ENCODE data around the gene AIFM1.

The AIFM1 gene

DNA sequence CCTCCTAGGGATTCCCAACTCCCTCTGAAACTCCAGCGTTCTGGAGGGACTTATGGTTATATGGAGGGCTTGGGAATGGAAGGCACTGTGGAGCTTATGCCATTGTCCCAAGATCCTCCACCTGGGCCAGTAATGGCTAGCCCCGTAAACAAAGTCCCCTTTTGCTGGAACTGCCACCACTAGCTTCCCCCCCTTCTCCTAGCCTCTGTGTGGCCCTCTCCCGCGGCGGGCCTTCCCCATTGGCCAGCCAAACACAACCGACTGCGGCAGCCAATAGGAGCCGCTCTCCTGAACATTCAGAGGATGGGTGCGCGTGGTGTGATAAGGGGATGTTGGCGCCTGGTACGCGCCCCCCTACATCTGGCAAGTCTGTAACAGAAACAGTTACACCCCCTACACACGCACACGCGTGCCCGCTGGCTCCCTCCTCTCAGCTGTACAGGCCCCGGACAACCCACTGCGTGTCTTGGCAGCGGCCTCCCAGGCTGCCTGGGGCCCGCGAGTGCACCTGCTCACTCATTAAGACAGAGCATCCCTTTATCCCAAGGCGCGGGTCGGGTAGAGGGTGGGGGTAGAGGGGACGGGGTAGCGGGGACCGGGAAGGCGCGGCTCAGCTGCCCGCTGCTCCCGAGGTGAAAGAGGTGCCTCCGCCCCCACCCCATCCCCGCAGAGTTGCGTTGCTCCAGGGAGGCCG lies 5.3 kb upstream of the AIFM1 start:
- peak; percentile 80 for DNase-seq

DNA sequence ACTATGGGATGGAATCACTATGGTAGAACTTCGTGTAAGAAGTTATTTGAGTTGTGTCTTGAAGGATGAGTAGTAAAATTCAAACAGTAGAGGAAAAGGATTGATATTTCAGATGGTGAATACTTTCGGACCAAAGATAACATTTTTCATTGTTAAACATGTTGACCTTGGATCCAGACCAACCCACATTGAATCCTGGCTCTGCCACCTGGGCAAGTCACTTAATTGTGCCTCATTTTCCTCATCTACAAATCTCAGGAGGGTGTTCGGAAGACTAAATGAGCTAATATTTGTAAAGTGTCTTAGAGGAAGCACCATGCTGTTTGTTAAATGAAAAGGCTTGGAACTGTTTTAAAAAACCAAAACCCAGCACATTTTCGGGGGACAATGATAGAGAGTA lies 1.4 kb upstream of the AIFM1 start:
- no peak for DNase-seq

DNA sequence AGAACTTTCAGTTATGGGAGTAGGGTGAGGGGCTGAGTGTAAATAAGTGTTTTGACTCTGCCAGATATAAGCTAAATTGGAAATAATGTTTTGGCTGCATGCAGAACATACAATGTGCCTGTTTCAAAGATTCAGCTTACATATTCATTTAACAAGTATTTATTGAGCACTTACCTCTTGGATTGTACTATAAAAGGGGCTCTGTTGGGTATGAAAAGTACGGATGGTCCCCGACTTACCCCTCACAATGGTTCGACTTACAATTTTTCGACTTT lies 799 bp upstream of the AIFM1 start:
- no peak for DNase-seq

GRCh38 chrX:130165181-130165702 lies 399 bp downstream of the AIFM1 start:
- DNase-seq = no peak

DNA sequence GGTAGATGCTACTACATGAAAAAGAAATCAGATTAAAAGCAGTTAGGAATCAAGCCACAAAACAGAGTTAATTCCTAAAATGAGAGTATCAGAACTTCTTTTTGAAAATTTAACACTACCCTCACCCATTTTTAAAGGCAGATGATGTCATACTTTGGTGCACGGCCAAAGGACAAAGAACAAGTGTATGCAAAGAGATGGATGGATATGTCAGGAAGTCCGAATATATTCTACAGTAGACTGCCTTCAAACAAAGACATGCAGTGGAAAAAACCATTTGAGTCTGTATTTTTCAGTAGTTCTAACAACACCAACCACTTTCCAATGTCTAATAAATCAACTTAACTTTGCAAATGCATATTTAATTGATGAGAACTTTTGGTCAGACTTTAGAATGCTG lies 2.2 kb downstream of the AIFM1 start:
- DNase-seq = no peak

DNA sequence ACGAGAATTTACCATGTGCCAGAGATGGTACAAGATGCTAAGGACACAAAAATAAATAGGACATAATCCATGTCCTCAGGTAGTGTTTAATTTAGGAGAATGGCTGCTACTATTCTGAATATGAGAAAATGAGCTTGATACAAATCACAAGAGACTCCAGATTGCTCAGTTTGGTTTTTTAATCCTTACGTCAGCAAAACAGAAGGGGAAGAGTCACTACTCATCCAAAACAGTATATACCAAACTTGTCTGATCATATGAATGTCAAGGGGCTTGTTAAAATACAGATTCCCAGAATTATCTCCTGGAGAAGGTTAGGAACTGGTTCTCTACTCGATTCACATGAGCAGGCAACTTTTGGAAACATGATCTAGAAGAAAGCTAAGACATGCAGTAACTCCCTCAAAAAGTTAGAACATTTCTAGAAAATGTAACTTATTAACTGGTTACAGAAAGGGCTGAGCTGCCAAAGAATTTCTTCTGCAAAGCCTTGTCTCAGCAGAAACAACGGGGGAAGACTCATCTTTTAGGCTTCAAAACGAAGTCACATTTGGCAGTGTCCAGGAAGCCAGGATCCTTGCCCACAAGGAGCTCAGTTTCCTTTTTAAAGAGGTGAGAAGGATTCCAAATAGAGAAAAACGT lies 3.4 kb downstream of the AIFM1 start:
- DNase-seq = no peak

- no peak for DNase-seq
Measured at GRCh38 chrX:130159776-130160175, 5.9 kb downstream of the AIFM1 start.

GRCh38 chrX:130158311-130158710 lies 7.3 kb downstream of the AIFM1 start:
- DNase-seq = no peak

- no peak for DNase-seq
Measured at GRCh38 chrX:130155564-130155963, 10.1 kb downstream of the AIFM1 start.

DNA sequence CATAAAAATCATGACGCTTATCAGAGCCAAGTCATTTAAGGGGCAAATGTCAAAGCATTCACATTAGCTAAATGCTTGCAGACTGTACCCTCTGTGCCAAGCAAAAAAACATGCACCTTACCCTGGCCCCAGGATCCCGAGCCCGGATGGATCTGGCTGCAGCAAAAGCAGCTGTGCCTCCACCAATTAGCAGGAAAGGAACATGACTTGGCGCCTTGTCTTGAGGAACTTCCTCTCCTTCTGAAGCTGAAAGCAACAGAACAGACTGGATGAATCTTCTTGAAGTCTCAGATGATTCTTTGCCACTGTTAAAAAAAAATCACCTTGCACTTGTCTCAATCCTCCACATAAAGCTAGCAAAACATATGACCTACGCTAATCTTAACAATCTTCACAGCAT lies 18.0 kb downstream of the AIFM1 start:
- DNase-seq = no peak

DNA sequence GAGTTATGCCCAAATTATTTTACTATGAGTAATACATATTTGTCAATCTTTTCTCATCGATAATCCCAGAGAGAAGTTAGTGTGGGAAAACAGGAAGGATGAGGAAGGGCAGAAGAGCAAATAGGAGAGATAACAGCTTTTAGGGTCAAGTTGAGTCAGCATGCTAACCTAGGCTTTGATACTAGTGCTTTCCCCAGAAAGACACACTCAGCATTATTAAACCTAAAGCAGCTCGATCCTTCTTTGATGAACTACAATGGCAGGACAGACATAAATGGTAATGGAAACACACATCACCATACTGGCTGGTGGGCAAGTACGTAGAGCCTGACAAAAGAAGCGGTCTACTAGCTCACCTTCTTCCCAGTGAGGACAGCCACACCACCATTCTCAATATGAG lies 20.5 kb downstream of the AIFM1 start:
- no peak for DNase-seq

GRCh38 chrX:130144509-130144908 lies 21.1 kb downstream of the AIFM1 start:
- DNase-seq = no peak

DNA sequence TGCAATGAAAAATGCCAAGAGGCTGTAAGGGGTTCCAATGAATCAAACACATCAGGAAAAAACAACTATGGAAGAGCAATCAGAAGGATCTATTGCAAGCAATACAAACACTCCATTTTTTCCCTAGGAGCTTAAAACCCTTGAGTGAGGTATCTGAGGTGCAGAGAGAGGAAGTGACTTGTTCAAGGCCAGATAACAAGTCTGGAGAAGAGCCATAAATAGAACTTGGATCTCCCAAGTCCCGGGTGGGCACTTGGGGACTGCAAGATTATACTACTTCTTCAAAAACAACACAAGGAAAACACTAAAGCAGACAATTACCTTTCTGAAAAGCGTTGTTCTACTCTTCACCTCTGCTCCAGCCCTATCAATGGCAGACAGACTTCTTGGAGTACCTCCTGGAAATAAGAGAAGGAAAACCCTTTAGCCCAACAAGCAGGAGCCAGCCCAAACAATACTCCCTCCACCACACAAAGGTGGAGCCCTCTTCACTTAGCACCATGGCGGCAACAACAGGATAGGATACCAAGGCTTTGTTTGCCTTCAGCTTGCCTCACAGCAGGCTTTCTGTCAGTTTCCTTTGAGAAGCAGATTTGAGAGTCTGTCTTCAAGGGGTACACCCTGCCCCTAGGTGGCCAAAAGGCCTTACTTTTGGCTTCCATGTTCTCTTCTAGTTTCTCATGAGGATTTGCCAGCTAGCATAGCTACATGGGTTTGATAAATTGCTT lies 26.0 kb downstream of the AIFM1 start:
- DNase-seq = no peak

DNA sequence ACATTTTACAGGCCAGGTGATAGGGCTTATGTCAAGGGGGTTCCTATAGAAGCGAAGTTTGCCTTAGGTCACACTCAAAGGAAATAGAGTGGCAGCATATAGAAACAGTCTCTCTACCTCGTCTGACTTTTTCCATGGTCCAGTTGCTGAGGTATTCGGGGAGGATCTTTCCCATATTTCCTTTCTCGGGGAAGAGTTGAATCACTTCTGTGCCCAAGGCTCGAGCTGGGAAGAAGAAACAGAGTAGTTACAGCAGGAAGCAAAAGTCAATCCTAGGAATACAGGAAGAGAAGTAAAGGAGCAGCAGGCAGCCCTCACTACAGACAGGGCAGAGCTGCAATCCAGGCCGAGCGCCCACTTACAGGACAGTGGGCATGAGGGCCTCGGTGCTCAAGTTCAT lies 28.7 kb downstream of the AIFM1 start:
- DNase-seq = no peak

GRCh38 chrX:130136496-130136895 lies 29.1 kb downstream of the AIFM1 start:
- DNase-seq = no peak

DNA sequence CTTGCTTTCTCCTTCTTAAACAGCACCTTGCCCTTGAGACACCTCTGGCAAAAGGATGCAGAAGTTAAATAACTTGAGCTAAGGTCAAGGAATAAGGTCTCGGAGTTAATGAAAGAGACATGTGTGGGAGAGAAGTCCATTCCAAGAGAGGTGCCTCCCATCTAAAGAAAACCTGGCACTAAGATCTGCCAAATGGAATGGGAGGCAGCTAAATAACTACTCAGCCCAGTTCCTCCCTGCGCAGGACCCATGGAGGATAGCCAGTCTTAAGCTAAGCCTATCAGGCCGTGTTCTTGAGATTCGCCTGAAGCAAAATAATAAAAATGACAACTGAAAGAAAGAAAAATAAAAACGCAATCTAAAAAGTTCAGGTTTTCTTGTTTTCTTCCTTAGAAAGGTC lies 34.7 kb downstream of the AIFM1 start:
- no peak for DNase-seq

DNA sequence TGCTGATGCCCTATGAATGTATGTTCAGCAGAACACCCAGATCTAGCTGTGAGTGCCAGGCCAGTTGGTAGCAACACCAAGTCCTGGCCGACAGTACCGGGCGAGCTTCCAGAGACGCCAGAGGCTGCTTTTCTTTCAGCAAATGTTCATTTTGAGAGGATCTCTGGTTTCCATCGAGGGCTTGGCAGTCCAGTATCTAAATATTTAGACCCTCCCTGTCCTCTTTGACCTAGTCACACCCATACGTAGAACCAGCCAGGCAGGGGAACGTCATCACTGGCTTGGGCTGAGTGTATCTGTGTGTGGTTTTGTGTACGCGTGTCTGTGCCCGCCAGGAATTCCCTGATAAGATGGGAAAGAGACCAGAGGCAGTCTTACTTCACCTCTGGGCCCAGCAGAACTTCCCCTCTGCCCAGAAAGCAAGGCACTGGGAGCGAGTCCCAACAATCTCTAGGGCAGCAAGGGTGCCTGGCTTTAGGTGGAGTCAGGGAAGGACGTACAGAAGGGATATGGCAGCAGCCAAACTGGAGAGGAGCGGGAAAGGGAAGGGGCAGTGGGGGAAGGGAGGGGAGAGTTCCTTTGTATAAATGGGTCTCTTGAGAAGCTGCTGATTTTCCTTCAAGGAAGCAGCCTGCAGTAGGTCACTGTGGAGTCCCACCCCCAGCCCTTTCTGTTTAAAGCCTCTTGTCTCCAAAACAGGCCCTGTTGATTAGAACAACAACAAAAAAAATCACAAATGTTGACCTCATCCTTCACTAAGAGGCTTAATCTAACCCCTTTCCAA lies 40.4 kb downstream of the AIFM1 start:
- no peak for DNase-seq

DNA sequence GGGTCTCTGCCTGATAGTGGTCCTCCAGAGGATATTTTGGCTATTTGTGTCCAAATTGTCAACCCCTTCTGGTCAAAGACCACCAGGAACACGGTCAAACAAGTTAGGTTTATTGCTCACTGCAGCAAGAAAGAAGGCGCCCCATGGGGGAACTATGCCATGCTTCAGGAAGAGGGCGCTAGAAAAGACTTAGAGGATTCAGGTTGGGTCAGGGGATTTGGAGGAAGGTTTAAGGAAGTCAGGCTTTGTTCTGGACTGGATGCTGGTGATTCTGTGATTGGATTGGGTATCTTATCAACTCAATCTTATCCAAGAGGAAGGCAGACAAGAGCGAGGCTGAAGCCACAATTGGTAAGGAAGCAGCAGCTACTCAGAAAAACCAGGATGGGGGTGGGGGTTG lies 41.1 kb downstream of the AIFM1 start:
- no peak for DNase-seq

DNA sequence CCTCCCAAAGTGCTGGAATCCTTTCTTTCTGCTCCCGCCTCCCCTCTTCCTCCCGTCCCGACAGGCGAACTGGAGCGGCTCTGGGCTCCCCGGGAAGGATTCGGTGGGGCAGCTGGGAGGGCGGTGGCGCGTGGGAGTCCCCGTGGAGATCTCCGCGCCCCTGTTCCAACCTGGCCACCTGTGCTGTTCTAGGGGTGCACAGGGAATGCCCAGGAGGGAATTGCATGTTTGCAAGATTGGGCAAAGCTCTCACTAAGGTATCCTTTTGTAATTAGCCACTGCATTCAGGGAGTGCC lies 44.2 kb downstream of the AIFM1 start:
- no peak for DNase-seq

DNA sequence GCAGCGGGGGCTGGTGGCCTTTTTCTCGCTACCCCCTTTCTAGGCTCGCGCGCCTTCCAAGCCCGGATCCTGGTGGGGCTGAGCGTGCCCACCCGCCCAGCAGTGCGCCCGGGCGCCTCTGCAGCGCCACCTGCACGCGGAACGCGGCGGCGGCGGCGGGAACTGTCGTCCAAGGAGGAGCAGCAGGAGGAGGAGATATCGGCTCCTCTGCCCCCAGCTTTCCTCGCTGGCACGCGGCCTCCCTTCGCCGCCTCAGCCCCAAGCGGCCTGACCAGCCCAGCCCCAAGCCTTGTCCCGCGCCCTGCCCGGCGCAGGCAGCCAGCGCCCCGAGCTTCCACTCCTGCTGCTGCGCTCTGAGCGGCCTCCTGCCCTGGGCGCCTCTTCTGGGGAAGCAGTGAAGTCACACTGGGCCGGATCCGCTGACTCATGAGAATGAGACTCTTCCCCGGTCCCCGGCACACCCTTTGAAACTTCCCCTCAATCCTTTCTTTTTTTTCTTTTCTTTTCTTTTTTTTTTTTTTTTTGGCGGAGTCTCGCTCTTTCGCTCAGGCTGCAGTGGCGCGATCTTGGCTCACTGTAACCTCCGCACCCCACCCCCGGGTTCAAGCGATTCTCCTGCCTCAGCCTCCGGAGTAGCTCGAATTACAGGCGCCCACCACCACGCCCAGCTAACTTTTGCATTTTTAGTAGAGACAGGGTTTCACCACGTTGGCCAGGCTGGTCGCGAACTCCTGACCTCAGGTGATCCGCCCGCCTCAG lies 44.7 kb downstream of the AIFM1 start:
- DNase-seq = peak; percentile 19

GRCh38 chrX:130120321-130120731 lies 45.3 kb downstream of the AIFM1 start:
- no peak for DNase-seq

DNA sequence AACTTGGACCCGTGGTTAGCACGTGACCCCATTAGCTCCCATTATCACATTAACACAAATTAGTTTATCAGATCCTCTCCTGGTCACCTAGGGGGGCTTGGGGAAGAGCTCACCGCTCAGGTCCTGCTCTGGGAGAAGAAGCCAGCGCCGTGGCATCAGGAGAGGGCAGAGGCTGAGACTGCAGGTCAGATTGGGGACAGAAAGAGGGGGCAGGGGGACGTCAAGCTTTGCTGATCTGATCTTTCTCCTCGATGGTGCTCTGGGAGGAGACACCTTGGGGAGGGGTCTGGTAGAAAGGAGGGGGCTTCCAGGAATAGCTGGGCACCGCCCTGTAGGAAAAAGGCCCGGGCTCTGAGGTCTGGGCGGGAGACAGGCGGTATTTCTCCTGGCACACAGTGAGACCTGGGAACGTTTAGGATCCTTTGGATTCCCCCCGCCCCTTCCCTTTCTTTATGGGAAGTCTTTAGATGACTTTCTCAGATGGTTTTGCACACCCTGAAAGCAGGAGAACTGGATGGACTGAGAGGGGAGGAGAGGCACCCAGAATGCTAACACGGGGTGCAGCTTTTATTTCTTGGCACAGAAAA lies 46.2 kb downstream of the AIFM1 start:
- DNase-seq = no peak

All from NCI-H748 treated with DMSO at 0.1 percent for 48 hours (cell line).